ENCODE data around the gene SENP2.

SENP2 gene

DNA sequence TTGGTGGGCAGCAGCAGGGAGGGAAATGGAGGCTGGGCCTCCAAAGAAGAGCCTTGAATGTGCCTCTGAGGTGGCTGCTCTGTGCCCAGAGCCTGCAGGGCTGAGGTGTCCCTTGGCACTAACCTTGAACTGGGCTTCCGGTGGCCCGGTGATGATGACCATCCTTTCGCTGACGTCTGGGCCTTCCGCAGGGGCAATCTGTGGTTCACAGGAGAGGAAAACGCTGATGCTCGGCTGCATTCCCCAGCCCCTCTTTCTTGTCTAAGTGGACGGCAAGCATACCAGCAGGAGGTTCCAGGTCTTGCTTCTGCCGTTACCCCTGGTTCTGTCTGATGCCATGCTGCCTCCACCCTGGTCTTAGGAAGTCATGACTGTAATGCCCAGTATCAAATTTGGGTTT, 65.9 kb downstream of the SENP2 start:
- Histone ChIP-seq H3K36me3 (ENCODE audit: insufficient read depth) (no peaks in the 10 kb centered on the region), H2AFZ (ENCODE audit: low read depth) (no peak overlapping the region)
- TF ChIP-seq, protein P1, sequence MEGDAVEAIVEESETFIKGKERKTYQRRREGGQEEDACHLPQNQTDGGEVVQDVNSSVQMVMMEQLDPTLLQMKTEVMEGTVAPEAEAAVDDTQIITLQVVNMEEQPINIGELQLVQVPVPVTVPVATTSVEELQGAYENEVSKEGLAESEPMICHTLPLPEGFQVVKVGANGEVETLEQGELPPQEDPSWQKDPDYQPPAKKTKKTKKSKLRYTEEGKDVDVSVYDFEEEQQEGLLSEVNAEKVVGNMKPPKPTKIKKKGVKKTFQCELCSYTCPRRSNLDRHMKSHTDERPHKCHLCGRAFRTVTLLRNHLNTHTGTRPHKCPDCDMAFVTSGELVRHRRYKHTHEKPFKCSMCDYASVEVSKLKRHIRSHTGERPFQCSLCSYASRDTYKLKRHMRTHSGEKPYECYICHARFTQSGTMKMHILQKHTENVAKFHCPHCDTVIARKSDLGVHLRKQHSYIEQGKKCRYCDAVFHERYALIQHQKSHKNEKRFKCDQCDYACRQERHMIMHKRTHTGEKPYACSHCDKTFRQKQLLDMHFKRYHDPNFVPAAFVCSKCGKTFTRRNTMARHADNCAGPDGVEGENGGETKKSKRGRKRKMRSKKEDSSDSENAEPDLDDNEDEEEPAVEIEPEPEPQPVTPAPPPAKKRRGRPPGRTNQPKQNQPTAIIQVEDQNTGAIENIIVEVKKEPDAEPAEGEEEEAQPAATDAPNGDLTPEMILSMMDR (conservative IDR thresholded peaks at IDR 0.05; ENCODE audit: low read depth, low read length), result no peak

DNA sequence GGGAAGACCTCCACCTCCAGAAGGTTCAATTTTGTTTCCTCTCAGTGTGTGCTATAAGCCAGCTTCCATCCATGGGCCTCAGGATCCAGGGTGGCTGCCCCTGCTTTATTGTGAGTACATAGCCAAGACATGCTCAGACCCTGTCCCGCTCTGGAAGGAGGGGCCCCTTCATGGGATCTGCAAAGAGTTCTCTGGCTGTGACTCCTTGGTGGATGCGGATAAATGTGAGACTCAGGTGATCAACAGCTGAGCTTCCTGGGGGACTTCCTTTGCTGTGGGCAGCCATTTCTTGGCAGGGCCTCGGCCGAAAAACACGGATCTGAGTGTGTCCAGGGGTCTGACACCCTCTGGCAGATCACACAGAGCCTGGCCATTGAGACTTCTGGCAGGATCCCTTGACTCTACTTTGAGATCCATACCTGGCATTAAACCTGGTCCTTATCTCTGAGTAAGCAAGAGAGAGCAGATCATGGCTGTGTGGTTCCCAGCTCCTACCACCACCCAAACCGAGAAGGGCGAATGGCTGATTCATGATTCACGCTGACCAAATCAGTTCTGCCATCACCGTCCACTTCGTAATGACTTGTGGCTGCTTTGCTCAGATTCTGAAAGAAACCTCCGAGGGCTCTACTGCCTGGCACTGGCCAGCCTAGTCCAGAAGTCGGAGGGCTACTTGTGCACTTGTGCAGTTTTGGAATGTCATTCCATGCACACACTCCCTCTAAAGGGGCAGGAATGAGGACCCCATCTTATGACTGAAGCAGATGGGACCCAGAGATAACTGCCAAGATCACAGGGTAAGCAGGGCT, 68.1 kb downstream of the SENP2 start:
- Histone ChIP-seq H4K20me1 (ENCODE audit: insufficient read depth) (no peaks in the 10 kb centered on the region), H2AFZ (ENCODE audit: low read depth) (no peak overlapping the region), H3K4me3 (IDR thresholded peaks at IDR 0.05; ENCODE audit: insufficient read depth, low read depth, low read length) (no peak overlapping the region), H3K27ac (no peak overlapping the region), H3K4me1 (ENCODE audit: low read depth, poor library complexity, severe bottlenecking) (no peaks in the 10 kb centered on the region), H3K27me3 (ENCODE audit: insufficient read depth, low read depth) (no peaks in the 10 kb centered on the region), H3K79me2 (ENCODE audit: insufficient read depth, low read depth) (no peaks in the 10 kb centered on the region), H3K36me3 (ENCODE audit: insufficient read depth) (no peaks in the 10 kb centered on the region), H3K4me2 (no peak overlapping the region), H3K9ac (no peak overlapping the region)
- TF ChIP-seq, protein P1 (conservative IDR thresholded peaks at IDR 0.05; ENCODE audit: low read depth, low read length), result no peak

More for the DNA sequence above, 65.9 kb downstream of the SENP2 start:
- Histone ChIP-seq H3K4me3 (IDR thresholded peaks at IDR 0.05; ENCODE audit: insufficient read depth, low read depth, low read length) (no peak overlapping the region), H3K79me2 (ENCODE audit: insufficient read depth, low read depth) (no peaks in the 10 kb centered on the region), H3K9ac (no peak overlapping the region), H3K27me3 (ENCODE audit: insufficient read depth, low read depth) (no peaks in the 10 kb centered on the region), H4K20me1 (ENCODE audit: insufficient read depth) (no peaks in the 10 kb centered on the region), H3K27ac (no peak overlapping the region), H3K4me2 (no peak overlapping the region), H3K4me1 (ENCODE audit: low read depth, poor library complexity, severe bottlenecking) (no peaks in the 10 kb centered on the region)

DNA sequence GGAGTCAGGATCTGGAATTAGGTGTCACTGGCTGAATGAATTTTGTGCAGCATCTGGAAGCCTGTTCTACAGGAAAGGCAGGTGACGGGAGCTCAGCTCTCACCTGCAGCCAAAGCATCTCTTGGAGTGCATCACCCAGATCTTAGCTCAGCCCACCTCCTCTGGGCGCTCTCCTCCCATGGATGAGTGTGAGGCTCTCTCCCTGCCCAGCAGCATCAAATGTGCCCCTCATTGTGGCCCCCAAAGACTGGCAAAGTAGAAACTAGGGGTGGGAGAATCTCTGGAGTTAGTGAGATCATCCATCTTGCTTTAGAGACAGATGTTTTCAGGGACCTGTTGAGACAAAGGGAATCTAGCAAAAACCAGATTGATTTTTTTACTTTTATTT, 68.7 kb downstream of the SENP2 start:
- H3K4me1 ChIP-seq (ENCODE audit: low read depth, poor library complexity, severe bottlenecking), result peaks cover 5% of the 10 kb centered on the region
- no peak overlapping the region for H3K27ac ChIP-seq
- no peaks in the 10 kb centered on the region for H4K20me1 ChIP-seq (ENCODE audit: insufficient read depth)
- no peaks in the 10 kb centered on the region for H3K79me2 ChIP-seq (ENCODE audit: insufficient read depth, low read depth)
- H3K9ac ChIP-seq, result no peak overlapping the region
- no peak overlapping the region for H2AFZ ChIP-seq (ENCODE audit: low read depth)
- H3K4me2 ChIP-seq, result no peak overlapping the region
- TF ChIP-seq, protein P1 (conservative IDR thresholded peaks at IDR 0.05; ENCODE audit: low read depth, low read length), result no peak
- no peaks in the 10 kb centered on the region for H3K36me3 ChIP-seq (ENCODE audit: insufficient read depth)
- H3K4me3 ChIP-seq (IDR thresholded peaks at IDR 0.05; ENCODE audit: insufficient read depth, low read depth, low read length), result no peak overlapping the region
- H3K27me3 ChIP-seq (ENCODE audit: insufficient read depth, low read depth), result no peaks in the 10 kb centered on the region

DNA sequence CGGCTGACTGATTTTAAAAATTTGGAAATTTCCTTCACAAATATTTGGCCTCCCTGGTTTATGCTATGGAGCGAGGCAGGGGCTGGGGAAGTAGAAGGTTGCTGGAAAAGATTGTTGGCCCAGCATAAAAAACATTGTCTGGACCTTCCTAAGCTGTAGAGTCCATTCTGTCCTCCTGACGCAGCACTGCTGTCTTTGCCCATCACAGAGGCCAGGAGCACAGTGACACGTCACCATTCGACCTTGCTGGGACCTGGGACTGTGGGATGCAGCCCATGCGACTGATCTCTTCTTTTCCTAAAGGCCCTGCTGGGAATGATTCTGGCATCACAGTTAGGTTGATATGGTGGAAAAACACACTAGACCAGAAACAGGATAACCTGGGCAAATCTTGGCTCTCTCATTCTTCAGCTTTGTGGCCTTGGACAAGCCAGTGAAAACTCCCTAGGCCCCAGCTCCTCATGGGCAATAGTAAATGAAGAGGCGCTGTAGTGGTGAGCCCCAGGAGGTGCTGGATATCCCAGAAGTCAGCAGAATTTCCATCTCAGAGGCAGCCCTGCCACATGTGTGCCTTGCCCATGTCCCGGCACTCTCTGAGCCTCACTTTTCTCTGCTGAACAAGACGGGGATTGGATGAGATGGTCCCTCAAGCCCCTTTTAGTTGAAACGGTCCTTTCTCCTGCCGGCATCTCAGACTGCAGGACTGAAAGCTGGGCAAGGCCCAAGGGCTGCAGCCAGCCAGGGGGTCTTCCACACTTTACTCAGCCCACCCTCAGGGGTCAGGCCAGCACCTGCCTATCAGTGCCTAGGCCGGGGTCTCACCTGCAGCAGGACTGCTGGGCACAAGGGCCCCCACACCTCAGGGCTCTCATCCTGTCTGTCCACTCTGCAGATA, 69.6 kb downstream of the SENP2 start:
- H3K4me3 ChIP-seq (IDR thresholded peaks at IDR 0.05; ENCODE audit: insufficient read depth, low read depth, low read length), result no peak overlapping the region
- H3K36me3 ChIP-seq (ENCODE audit: insufficient read depth), result no peaks in the 10 kb centered on the region
- no peaks in the 10 kb centered on the region for H4K20me1 ChIP-seq (ENCODE audit: insufficient read depth)
- no peaks in the 10 kb centered on the region for H3K27me3 ChIP-seq (ENCODE audit: insufficient read depth, low read depth)
- H3K4me2 ChIP-seq, result no peak overlapping the region
- H3K27ac ChIP-seq, result no peak overlapping the region
- no peak overlapping the region for H3K9ac ChIP-seq
- TF ChIP-seq, protein P1 (conservative IDR thresholded peaks at IDR 0.05; ENCODE audit: low read depth, low read length), result no peak
- no peaks in the 10 kb centered on the region for H3K79me2 ChIP-seq (ENCODE audit: insufficient read depth, low read depth)
- H2AFZ ChIP-seq (ENCODE audit: low read depth), result no peak overlapping the region
- H3K4me1 ChIP-seq (ENCODE audit: low read depth, poor library complexity, severe bottlenecking), result peaks cover 11% of the 10 kb centered on the region

Measured in KMS-11 (cell line).